ENCODE results near the gene IL34.

DNA sequence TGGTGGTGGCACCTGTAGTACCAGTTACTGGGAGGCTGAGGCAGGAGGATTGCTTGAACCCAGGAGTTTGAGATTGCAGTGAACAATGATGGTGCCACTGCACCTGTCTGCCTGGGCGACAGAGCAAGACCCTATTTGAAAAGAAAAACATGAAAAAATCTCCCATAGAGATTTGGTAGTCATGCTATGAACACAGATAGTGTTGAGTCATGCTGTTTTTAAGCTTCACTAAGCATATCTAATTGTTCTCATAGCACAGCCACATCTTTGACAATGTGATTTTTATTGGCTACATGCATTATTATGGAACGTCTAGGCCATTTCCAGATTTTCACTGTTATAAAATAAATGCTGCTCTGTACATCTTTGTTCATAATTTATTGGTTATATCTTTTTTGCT, 6.0 kb downstream of the IL34 start:
- no peak for TF ChIP-seq CTCF (IDR thresholded peaks at IDR 0.05; ENCODE audit: insufficient read depth, low read length)
- TF ChIP-seq SPI1 (IDR thresholded peaks at IDR 0.05; ENCODE audit: borderline replicate concordance, low read depth) = no peak
- TF ChIP-seq, protein P1, sequence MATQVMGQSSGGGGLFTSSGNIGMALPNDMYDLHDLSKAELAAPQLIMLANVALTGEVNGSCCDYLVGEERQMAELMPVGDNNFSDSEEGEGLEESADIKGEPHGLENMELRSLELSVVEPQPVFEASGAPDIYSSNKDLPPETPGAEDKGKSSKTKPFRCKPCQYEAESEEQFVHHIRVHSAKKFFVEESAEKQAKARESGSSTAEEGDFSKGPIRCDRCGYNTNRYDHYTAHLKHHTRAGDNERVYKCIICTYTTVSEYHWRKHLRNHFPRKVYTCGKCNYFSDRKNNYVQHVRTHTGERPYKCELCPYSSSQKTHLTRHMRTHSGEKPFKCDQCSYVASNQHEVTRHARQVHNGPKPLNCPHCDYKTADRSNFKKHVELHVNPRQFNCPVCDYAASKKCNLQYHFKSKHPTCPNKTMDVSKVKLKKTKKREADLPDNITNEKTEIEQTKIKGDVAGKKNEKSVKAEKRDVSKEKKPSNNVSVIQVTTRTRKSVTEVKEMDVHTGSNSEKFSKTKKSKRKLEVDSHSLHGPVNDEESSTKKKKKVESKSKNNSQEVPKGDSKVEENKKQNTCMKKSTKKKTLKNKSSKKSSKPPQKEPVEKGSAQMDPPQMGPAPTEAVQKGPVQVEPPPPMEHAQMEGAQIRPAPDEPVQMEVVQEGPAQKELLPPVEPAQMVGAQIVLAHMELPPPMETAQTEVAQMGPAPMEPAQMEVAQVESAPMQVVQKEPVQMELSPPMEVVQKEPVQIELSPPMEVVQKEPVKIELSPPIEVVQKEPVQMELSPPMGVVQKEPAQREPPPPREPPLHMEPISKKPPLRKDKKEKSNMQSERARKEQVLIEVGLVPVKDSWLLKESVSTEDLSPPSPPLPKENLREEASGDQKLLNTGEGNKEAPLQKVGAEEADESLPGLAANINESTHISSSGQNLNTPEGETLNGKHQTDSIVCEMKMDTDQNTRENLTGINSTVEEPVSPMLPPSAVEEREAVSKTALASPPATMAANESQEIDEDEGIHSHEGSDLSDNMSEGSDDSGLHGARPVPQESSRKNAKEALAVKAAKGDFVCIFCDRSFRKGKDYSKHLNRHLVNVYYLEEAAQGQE (IDR thresholded peaks at IDR 0.05; ENCODE audit: insufficient replicate concordance, low read depth) = no peak
- TF ChIP-seq POLR2AphosphoS5 (IDR thresholded peaks at IDR 0.05; ENCODE audit: low read depth) = no peak
- no peak for TF ChIP-seq GABPA (IDR thresholded peaks at IDR 0.05; ENCODE audit: low read depth)

Measured in HL-60 (cell line).